Panc1 (cell line): ENCODE results near the gene MAP2K6. TPM values are rescaled to one million over a fixed set of nuclear protein-coding genes. Genes with fewer than 3 reads are reported as not detected.

Experiments
- ATAC-seq: fragments of 200-7000 bp; cut with Tn5 transposase; 2 replicates; pipeline ENCODE4 v1.9.1; 2020; ENCODE audit warnings: mild to moderate bottlenecking, moderate library complexity
- BruUV-seq: library from RNA; stranded (reverse); fragments of 400-500 nt; replicated peaks from 2 replicates; lab custom pipeline; 2021; lab: Mats Ljungman, UMichigan
- CTCF ChIA-PET: fragments of 300-600 bp; sonication (Branson Sonifier 250); formaldehyde crosslinking; loops from one replicate; lab custom pipeline; 2022; ENCODE audit warnings: antibody characterized with exemption; lab: Charles Lee
- POLR2A ChIA-PET: fragments of 300-600 bp; sonication (Branson Sonifier 250); formaldehyde crosslinking; loops from one replicate; lab custom pipeline; 2022; ENCODE audit warnings: antibody characterized with exemption; lab: Charles Lee
- DNase-seq: peaks from one replicate; pipeline ENCODE4 v3.0.0-alpha.2; 2010; ENCODE audit warnings: low read depth, low spot score
- H3K27ac ChIP-seq: 2 replicates; pipeline ENCODE4 v1.5.1; 2011; ENCODE audit warnings: mild to moderate bottlenecking, low read length, inconsistent platforms
- H3K27me3 ChIP-seq: fragments of 200-500 bp; sonication (Bioruptor generic); 2 replicates; pipeline ENCODE4 v1.6.0; 2014; ENCODE audit warnings: low read length, inconsistent platforms; ENCODE audit not compliant: control insufficient read depth, insufficient read depth
- H3K36me3 ChIP-seq: fragments of 200-500 bp; sonication (Bioruptor generic); 2 replicates; pipeline ENCODE4 v1.5.1; 2014; ENCODE audit warnings: inconsistent platforms, mild to moderate bottlenecking, low read length, moderate library complexity; ENCODE audit not compliant: control insufficient read depth, insufficient read depth
- H3K4me1 ChIP-seq: 2 replicates; pipeline ENCODE4 v1.5.1; 2011; ENCODE audit warnings: inconsistent platforms, mild to moderate bottlenecking, low read length, moderate library complexity; ENCODE audit not compliant: control insufficient read depth, insufficient read depth
- H3K4me3 ChIP-seq, 2 experiments: 2 replicates each; pipeline ENCODE4 v1.5.1; 2011 to 2012; ENCODE audit warnings: low read depth in 2 of 2, low read length in 2 of 2, mild to moderate bottlenecking in 2 of 2, inconsistent platforms in 1 of 2, moderate library complexity in 1 of 2
- H3K9me3 ChIP-seq: fragments of 200-500 bp; sonication (Bioruptor generic); 2 replicates; pipeline ENCODE4 v1.5.1; 2014; ENCODE audit warnings: low read depth, mild to moderate bottlenecking, inconsistent platforms, low read length, moderate library complexity; ENCODE audit not compliant: control insufficient read depth, insufficient read depth
- POLR2AphosphoS5 ChIP-seq: IDR thresholded peaks from 2 replicates; pipeline ENCODE4 v1.6.1; 2012; ENCODE audit warnings: mild to moderate bottlenecking, low read depth, low read length, moderate library complexity
- SIN3A ChIP-seq: IDR thresholded peaks from 2 replicates; pipeline ENCODE4 v1.6.1; 2012; ENCODE audit warnings: low read depth, mild to moderate bottlenecking, low read length, moderate library complexity, borderline replicate concordance; ENCODE audit not compliant: insufficient read depth
- TCF7L2 ChIP-seq: IDR thresholded peaks from 2 replicates; pipeline ENCODE4 v1.6.1; 2011; ENCODE audit warnings: mild to moderate bottlenecking, low read depth, low read length, inconsistent platforms
- in situ Hi-C: cut with HindIII; loops from 2 replicates; pipeline ENCODE4 v1.10.0; 2016; ENCODE audit warnings: low sequenced_read_pairs, low pct_unique_long_range_greater_than_20kb
- intact Hi-C: fragments of 100-400 bp; cut with micrococcal nuclease; formaldehyde crosslinking; loops from one replicate; pipeline ENCODE4 v1.10.0; 2022; ENCODE audit not compliant: unreplicated experiment
- total RNA-seq: library from RNA; stranded (reverse); gene quantifications from one replicate; pipeline ENCODE4 v1.2.1, GENCODE V29; 2021; ENCODE audit not compliant: unreplicated experiment
- TF ChIP-seq, protein P1 (sequence below): fragments of 450-650 bp; IDR thresholded peaks from 2 replicates; pipeline ENCODE4 v1.5.1; 2017; ENCODE audit warnings: mild to moderate bottlenecking
- TF ChIP-seq, protein P2 (sequence below), 2 experiments: IDR thresholded peaks; 2 replicates each; pipeline ENCODE4 v1.6.1; 2011 to 2012; ENCODE audit warnings: low read depth in 2 of 2, control low read depth in 1 of 2, low read length in 1 of 2, mild to moderate bottlenecking in 1 of 2, moderate library complexity in 1 of 2; ENCODE audit not compliant: insufficient read depth in 1 of 2

MAP2K6 gene
- total RNA-seq, 1 experiment from 2014 or later: 11.8 TPM

DNA sequence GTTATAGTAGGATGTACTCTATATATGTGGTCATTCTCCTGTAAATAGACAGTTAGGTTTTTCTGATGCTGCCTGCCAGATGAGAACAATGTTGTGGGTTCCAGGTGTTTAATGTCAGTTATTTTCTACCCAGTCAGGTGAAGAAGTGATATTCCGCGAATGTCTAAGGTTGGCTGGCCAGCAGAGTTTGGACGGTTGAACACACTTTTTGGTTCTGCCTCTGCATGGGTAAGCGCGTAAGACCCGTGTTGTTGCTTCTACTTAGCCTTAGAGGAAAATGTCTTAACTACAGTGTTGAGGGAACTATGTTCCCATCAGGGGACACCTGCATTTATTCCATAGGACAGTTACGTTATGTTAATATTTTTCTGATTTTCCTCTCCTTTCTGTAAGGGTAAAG, 162.6 kb downstream of the MAP2K6 start:
- CTCF ChIA-PET: no interaction called here
- BruUV-seq: no TSS peak
- ATAC-seq (no peak), DNase-seq (no peak)
- Histone ChIP-seq H3K27me3 (no peaks in the 10 kb centered on the region), H3K27ac (no peak overlapping the region), H3K4me3 (no peak overlapping the region), H3K36me3 (no peaks in the 10 kb centered on the region), H3K9me3 (no peaks in the 10 kb centered on the region), H3K4me1 (peaks cover 6% of the 10 kb centered on the region; the same call in 1 of the 2 replicates)
- in situ Hi-C loops: no loop called here
- TF ChIP-seq, protein P1, sequence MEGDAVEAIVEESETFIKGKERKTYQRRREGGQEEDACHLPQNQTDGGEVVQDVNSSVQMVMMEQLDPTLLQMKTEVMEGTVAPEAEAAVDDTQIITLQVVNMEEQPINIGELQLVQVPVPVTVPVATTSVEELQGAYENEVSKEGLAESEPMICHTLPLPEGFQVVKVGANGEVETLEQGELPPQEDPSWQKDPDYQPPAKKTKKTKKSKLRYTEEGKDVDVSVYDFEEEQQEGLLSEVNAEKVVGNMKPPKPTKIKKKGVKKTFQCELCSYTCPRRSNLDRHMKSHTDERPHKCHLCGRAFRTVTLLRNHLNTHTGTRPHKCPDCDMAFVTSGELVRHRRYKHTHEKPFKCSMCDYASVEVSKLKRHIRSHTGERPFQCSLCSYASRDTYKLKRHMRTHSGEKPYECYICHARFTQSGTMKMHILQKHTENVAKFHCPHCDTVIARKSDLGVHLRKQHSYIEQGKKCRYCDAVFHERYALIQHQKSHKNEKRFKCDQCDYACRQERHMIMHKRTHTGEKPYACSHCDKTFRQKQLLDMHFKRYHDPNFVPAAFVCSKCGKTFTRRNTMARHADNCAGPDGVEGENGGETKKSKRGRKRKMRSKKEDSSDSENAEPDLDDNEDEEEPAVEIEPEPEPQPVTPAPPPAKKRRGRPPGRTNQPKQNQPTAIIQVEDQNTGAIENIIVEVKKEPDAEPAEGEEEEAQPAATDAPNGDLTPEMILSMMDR: no peak
- TF ChIP-seq SIN3A (no peak), POLR2AphosphoS5 (no peak)
- TF ChIP-seq, protein P2, sequence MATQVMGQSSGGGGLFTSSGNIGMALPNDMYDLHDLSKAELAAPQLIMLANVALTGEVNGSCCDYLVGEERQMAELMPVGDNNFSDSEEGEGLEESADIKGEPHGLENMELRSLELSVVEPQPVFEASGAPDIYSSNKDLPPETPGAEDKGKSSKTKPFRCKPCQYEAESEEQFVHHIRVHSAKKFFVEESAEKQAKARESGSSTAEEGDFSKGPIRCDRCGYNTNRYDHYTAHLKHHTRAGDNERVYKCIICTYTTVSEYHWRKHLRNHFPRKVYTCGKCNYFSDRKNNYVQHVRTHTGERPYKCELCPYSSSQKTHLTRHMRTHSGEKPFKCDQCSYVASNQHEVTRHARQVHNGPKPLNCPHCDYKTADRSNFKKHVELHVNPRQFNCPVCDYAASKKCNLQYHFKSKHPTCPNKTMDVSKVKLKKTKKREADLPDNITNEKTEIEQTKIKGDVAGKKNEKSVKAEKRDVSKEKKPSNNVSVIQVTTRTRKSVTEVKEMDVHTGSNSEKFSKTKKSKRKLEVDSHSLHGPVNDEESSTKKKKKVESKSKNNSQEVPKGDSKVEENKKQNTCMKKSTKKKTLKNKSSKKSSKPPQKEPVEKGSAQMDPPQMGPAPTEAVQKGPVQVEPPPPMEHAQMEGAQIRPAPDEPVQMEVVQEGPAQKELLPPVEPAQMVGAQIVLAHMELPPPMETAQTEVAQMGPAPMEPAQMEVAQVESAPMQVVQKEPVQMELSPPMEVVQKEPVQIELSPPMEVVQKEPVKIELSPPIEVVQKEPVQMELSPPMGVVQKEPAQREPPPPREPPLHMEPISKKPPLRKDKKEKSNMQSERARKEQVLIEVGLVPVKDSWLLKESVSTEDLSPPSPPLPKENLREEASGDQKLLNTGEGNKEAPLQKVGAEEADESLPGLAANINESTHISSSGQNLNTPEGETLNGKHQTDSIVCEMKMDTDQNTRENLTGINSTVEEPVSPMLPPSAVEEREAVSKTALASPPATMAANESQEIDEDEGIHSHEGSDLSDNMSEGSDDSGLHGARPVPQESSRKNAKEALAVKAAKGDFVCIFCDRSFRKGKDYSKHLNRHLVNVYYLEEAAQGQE (IDR thresholded peaks at IDR 0.05; ENCODE audit: insufficient read depth in 1 of 2, low read depth in 2 of 2, low read length in 1 of 2): no peak
- intact Hi-C loops: loop anchor here (10.0 kb wide), 1 partner anchor 978 kb away; no protein-coding TSS in a partner anchor
- POLR2A ChIA-PET: no interaction called here

DNA sequence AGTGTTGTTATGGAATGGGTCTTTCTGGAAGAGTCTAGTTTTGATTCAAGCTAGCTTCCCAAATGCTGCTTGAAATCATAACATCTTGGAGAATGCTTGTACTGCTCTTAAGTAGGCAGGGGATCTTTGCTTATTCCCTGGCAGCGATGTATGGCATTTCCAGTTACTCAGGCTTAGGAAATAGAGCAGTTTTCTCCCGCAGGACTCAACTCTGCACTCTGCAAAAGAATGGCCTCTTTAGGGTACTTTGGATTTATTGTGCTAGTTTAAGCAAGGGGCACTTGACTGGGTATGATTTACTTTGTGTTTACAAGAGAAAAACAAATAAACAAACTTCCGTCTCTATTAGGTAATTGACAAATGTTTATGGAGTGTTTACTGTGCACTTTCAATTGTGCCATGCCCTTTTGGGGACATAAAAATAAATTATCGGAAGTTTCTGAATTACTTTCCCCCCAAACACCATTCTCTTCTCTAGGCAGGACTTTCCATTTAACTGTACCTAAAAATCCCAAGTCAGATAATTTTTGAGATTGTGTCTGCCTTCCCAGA, 164.0 kb downstream of the MAP2K6 start:
- CTCF ChIA-PET: interaction anchor here (0.8 to 1.7 kb wide), 2 partner anchors 10 to 29 kb away, joined by 5 read pairs; no protein-coding TSS in a partner anchor

More for the DNA sequence above, 164.0 kb downstream of the MAP2K6 start:
- POLR2A ChIA-PET: no interaction called here
- TF ChIP-seq TCF7L2: no peak
- TF ChIP-seq POLR2AphosphoS5: no peak
- TF ChIP-seq, protein P1: no peak
- TF ChIP-seq SIN3A: no peak
- TF ChIP-seq, protein P2 (IDR thresholded peaks at IDR 0.05; ENCODE audit: insufficient read depth in 1 of 2, low read depth in 2 of 2, low read length in 1 of 2): no peak
- H3K36me3 ChIP-seq: no peaks in the 10 kb centered on the region
- H3K4me3 ChIP-seq: no peak overlapping the region
- ATAC-seq: no peak
- BruUV-seq: no TSS peak
- intact Hi-C loops (loop anchor here (10.0 kb wide), 1 partner anchor 976 kb away; no protein-coding TSS in a partner anchor), in situ Hi-C loops (no loop called here)
- peaks cover 6% of the 10 kb centered on the region; the same call in 1 of the 2 replicates for H3K4me1 ChIP-seq
- H3K27ac ChIP-seq: no peak overlapping the region
- no peak for DNase-seq
- no peaks in the 10 kb centered on the region for H3K27me3 ChIP-seq
- H3K9me3 ChIP-seq: no peaks in the 10 kb centered on the region
